CD4-positive, alpha-beta T cell treated with Interleukin-12 subunit alpha and Interleukin-12 subunit beta, for 1 hour (primary cell): Measurements from ENCODE around the gene TBC1D16.

Experiments
- DNase-seq: peaks from one replicate; pipeline ENCODE4 v3.0.0-alpha.2; 2020

TBC1D16 gene

DNA sequence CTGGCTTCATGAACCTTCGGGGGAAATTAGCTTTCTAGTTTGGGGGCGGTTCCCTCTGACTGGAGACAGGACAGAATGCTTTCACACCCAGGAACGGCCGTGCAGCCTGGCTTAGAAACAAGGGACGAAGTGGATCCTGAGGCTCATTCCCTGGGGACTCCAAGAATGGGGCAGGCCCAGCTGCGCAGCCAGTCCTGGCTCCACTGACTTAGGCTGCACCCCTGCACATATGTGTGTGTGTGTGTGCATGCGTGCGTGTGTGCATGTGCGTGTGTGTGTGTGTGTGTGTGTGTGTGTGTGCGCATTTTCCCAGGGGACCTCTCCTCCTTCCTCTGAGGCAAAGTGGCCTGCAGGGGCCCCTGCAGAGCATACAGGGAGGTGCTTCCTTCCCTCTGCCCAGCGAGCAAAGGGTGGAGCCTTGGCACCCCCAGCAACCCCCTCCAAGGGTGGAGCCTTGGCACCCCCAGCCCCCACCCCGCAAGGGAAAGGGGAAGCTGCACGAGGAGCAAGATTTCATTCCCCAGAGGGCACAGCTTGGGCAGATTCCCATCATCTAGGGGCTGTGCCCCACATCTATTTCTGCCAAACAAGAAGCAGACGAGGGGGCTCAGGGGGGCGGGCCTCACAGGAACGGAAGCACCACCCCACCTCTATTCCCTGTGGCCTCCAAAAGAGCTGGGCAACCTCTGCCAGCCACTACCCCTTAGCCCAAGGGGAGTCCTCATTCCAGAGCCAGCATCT is 98.9 kb downstream of the TBC1D16 start:
- DNase-seq: no peak

DNA sequence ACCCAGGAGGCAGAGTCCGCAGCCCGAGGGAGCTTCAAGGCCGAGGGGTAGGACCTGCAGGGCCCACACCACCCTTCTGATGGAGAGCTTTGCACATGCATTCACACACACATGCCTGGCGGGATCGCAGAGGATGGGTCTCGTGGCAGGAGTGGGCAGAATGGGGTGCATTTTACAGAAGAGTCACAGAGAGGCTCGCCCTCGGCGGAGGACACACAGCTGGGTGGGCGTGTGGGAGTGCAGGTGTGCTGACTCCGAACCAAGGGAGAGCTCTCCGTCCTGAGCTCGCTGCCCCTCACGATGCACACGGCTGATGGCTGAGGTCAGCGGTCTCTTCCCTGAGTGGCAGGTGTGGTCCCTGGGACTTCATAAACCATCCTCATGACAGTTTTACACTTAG is 99.6 kb downstream of the TBC1D16 start:
- DNase-seq: no peak

DNA sequence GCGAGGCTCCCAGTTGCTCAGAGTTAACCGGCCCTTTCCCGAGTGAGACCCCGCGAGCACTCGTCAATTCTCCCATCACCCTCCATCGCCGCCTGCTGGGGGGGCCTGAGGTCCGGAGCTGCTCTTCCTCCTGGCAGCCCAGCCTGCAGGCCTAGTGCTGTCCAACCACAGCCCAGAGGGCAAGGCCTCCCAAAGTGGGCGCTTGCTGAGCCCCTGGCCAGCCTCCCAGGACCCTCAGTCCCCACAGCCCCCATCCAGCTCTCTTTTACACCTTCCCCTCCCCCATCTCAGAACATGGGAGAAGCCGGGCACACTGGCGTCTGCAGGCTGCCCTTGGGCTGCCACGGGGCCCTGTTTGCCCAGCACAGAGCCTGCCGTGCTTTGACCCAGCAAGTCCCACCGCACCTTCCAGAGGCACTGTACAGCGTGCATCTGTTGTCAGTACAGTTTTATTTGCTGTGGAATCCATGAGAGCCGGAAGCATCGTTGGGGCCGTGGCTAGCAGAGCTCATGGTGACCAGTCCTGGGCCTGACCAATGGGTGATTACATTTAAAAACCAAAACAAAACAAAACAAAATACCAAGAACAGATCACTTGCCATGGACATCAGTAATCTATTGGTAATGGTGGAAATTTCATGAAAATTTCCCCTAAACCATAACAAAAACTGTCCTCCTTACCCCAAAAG is 100.3 kb downstream of the TBC1D16 start:
- no peak for DNase-seq

DNA sequence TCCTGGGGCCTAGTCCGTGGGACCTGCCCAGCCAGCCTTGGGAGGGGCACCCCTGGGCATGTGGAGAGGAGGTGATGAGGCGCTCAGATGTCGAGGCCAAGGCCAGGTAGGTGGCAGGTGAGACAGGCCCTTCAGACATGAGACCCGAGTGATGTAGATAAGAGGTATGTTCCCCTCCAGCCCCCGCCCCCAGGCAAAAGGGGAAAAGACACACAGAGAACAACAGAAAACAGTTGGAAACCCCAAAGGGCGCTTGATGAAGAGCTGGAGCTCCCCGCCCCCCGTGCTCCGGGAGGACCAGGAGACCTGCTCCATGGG is 101.1 kb downstream of the TBC1D16 start:
- no peak for DNase-seq

DNA sequence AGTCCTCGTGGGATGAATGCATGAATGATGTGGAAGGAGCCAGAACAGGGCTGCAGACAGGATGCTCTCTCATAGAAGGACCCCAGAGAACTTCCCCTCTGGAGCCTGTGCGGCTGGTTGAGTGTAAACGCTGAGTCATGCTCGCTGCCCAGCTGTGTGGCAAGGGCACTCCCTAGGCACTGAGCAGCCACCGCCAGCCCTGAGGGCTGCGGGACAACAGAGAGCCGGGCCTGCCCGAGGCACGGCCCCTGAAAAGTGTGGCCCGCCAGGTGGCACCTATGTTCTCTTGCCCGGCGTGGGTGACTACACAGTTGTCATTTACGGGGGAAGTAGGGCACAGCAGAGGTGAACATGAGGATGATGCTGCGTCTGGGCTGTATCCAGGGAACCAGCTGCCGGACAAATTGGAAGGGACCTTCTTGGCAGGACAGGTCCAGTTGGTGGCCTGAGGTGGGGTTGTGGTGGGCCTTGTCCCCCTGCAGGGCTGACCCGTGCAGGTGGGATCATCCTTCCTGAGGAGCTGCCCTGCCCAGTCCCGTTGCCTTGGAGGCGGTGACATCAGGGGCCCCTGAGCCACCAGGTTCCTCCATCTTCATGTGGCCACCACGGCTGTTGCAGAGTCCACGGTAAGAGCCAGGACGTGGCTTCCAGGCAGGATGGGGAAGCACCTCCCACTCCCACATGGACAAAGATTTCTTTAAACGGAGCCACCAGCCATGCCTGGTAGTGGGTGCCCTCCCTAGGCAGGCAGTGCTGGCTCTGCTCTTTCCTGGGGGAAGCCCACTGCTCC is 101.6 kb downstream of the TBC1D16 start:
- DNase-seq: no peak

DNA sequence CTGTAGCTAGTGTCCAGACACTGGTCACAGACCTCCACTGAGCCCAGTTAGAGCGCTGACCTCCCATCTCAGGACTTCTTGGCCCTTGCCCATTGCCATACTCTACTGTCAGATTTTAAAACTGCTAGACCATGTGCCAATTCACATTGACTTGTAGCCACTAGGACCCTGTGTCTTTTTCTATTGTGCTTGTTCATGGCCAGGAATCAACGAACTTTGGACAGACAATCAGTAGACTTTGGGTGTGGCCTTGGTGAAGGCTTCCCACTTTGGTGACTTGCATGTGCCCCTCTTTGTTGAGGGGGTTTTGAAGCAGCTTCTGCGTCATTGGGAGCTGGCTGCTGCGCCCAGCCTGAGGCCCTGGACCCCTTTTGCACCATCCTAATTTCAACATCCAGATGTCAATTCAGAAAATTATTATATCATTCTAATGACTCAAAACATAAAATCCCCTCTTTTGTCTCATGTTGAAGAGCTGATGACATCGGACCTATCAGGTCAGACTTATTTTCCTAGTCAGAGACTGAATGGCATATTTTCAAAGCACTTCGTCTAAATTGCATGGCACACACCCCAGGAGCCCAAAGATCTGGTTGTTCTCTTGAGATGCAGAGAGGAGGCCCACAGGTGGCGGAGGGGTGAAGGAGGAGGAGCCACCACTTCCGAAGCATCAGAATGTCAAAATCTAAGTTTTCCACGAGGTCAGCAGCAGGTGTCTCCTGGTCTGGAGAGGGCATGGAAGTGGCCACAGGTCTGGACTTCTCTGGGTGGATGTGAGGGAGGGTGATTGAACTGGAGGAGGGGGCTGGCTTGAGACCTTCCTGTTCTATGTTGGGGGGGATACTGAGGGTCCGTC is 103.0 kb downstream of the TBC1D16 start:
- DNase-seq: no peak

DNA sequence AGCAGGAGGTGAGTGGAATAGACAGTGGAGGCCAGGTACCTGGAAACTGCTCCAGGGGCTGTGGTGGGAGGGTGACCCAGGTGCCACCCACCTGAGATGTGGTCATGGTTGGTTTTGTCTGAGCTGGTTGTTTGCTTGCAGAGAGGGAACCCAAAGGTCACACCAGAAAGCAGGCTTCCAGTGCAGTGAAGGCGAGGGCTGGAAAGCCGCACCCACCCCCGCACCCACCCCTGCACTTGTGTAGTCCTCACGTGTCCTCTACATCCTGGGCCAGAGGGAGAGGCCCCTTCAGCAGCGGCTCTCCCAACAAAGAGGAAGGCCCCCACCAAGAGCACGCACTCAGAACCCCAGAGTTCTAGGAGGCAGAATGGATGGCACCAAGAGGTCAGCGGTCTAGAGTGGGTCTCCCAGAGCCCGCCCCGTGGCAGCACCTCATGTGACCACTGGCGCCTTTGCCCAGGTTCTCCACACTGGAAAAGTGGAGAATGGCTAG is 103.8 kb downstream of the TBC1D16 start:
- no peak for DNase-seq

DNA sequence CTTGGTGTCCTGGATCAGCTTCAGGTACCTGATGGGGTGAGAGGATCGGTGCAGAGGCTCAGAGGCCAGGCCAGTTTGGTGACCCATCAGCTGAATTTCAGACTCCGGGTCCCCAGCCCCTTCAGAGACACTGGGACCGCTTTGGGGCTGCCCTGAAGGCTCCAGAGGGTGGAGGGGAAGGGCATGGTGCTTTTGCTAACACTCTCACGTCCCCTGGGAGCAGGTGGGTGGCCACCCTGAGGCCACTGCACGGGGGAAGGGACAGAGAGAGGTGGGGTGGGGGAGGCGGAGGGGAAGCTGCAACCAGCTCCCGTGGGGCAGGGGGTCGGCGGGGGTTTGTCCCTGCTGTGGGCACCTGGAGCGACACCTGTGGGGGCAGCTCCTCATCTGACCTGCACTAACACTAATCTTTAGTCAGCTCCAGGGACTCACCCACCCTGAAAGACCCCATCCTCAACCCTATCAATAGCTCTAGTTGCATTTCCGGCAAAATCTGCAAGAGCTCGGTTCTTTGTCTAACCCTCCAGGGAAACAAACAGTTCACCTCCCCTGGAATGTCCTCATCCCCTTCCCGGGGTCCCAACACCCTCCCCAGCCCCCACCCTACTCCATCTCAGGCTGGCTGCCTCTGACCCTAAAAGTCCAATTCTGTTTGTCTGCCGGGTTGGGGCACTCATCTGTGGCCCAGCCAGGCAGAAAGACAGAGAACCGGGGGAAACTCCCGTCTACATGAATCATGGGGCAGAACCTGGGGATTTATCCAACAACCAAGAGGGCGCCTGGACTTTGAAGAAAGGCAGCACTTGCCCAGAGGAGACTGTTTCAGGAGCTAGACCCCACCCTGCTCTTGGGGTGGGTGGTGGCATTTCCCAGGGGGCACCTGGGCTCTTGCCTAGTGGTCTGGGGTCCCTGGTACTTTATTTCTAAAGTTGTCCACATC is 104.5 kb downstream of the TBC1D16 start:
- no peak for DNase-seq

DNA sequence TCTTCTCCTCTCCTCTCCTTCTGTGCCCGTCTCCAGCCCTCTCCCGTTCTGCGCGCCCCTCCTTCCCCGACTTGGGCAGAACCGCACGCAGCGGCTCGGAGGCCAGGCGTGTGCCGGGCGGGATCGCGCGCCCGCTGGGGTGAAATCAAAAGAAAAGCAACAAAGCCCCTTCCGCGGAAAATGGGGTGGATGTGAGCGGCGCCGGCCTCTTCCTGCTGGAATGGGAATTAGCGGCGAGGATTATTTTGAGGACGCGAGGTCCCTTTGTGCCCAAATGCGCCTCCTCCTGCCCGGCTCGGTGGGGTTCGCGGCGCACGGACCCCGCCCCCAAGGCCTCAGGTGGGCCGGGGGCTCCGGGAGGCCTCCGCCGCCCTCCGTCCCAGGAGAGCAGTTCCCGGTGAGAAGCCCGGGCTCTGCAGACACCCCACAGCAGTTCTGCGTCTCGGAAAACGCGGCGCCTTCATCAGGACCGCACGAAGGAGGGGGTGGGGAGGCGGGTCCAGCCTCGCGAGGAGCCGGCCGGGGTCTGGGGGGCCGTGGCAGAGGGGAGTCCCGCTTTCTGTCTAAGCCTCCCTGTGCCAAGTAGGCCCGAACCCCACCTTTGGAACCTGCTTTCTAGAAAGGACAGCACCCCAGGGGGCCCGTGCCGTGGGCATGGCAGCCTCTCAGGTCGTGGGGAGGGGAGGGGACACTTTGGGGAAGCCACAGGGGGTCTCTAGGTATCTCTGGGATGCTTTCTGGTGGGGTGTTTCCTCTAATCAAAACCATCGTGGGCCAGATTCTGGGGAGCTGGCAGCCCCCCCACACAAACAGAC is 105.4 kb downstream of the TBC1D16 start:
- DNase-seq: no peak

DNA sequence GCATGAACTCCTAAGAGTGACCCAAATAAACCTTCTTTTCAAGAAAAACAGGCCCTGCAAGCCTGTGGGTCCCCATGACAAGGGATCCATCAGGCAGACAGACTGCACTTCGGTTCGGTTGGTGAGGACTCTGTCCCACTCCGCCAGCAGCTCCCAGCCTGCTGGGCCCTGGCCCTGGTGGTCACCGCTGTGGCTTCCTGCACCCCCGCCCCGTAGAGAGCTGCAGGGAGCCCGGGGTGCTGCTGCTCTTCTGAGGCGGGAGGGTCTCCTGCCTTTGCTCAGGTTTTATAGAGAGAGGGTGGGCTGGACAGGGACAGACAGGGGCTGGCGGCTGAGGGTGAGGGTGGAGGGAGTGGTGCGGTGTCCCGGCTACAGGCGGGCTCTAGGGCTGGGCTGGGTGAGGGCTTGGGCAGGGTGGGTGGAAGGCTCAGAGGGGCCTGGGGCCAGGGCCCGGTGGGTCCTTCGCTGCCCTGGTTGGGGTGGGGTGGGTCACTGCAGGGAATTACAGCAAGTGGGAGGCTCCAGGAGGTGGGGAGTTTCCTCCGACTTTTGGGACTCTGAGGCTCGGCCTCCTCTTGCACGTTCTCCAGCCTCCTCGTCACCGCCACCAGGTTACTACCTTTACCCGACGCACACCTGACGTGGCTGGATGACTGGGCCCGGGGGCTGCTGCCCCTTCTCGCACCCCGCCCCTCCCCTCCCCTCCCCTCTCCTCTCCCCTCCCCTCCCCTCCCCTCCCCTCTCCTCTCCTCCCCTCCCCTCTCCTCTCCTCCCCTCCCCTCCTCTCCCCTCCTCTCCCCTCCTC is 106.2 kb downstream of the TBC1D16 start:
- no peak for DNase-seq

DNA sequence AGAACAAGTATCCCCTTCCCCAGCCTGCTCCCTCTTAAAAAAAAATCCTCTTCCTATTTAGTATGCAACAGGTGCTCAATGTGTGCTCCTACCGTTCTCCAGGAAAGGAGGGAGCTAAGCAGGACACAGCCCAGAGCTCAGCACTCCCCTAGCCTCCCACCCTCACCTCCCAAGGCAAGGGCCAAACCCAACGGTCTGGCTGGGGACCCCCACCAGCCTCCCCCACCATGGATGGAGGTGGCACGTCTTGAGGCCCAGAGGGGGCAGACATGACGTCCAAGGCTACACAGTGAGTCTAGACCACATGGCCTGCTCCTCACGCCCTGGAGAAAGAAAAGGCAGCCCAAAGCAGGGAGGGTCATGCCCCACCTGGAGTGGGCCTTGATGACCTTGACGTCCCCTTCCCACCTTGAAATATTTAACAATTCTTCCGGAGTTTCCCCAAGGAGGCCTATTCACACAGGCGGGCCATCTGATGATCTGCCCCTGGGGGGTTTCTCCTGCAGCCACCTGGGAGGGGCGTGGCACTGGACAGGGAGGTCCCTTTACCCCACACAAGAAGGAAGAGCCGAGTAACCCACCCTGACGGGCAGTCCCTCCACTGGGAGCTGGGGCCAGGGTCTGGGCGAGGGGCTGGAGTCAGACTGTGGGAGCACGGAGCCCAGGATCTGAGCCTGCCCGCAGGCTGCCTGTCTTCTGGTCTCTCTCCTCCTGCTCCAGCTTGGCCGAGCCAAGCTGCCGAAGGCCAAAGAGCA is 107.0 kb downstream of the TBC1D16 start:
- DNase-seq: no peak

DNA sequence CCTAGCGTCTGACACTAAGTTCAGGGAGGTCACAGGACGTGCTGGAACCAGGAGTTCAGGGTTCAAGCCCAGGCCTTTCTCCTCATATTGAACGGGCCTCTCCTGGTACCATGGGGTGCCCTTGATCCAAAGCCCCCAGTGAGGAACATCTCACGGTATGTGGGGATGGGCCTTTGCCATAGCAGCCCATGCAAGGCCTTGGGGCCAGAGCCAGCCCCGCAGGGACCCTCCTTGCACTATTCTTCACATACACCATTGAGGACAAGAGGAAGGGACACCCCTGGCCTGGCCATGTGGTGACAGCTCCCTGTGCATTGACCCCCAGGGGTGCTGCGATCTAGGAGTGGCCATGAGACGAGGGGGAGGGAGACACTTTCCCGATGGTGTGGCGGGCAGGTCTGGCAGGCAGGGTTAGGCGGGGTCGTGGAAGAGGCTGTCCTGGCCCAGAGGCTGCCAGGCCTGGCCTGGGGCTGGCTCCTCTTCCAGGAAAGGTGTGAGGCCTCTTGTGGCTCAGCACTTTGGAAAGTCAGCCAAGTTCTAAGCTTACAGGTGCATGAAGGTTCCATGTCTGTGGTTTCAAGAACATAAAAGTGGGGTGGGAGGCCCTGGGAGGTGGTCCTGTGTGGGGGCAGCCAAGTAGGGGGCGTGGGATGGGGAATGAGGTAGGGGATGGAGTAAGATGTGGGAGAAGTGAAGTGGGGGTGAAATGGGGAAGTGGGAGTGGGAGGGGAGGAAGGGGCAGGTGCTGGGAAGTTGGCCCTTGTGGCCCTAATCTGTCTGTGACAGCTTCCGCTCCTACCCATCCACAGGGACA is 107.8 kb downstream of the TBC1D16 start:
- no peak for DNase-seq

DNA sequence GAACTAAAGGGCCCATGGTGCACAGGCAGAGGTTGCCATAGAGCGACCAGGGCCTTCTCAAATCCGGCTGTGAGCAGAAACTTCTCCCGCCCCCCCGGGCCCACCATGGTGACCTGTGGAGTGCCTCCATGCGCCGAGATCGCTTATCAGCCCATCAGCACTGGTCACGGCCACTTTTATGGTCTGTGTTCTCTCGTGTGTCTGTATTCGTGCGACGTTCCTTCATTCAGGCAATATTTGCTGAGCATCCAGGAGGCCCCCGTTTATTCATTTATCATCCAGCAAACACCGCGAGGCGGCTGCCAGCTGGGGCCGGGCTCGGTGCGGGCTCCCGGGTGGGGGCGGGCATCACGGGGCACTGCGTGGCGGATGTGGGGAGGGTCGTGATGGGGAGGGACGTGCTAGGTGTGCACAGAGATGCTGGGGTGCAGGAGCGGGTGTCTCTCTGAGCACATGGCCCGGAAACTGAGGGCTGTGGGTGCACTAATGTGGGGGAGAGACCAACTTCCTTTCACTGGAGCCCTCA is 108.5 kb downstream of the TBC1D16 start:
- DNase-seq: no peak

DNA sequence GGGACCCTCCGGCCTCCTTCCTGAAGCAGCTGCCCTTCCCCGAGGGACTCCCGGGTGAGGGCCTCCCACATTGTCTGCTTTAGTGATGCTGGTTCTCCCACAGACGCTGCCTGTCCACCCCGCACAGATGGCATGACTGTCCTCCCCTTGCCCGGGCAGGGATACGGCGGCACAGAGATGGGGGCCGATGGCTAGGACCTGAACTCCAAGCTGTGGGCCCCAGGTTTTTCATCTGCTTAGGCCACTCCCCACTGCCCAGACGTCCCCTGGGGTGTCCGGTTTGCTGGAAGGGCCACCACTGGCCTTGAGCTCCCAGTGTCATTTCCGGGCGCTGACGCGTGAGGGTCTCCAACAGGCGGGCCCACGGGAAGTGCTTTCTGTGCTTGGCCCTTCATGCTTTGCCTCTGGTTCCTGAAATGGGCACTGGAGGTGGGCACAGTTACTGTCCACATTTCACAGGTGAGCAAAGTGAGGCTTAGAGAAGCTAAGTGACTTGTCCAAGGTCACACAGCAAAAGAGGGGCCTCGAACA is 109.0 kb downstream of the TBC1D16 start:
- DNase-seq: no peak

DNA sequence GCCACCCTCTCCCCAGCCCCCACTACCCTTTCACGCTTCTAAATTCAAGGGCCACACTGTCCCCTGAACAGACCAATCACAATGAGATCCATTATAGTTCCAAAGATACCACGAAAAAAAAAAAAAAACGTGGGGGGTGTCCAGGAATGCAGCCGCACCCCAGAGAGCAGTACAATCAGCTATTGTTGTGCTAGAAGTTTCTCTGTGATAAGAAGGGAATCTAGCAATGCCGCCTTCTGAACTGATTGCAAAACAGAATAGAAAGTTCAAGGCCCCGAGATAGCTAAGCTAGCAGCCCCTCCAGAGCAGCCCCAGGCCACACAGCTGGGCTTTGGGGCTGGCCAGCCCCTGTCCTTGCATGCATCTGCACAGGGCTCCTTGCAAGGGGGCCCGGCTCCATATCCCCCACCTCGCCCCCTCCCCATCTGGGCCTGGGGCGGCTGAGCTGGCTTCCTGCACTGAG is 109.5 kb downstream of the TBC1D16 start:
- DNase-seq: no peak

DNA sequence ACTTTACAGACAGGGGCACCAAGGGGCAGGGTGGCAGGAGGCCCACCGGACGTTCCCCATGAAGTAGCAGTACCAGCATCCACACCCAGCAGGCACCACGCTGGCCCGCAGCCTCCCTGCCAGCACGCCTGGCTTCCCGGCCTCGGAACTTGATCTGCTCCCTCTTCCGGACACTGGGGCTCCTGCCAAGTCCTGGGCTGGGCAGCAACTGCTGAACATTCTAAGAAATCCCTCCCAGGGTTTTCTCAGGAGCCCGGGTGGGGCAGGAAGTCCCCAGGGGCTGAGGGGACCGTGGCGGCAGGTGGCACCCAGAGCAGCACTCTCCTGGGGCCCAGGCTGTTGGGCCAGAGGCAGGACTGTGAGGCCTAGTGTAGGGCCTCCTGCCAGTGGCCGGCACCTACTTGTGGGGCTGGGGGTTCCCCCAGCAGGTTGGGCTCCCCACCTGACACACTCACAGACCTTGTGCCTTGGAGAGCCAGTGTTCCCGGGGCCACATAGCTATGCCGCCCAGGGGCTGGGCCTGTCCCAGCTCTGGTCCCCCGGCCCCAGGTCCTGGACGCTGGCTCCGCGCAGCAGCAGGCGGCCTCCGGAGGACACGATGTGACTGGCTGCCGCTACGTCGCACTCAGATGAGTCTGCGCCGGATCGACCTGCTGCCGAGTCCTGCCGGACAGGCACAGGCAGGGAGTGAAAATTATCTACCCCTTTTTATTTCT is 110.3 kb downstream of the TBC1D16 start:
- DNase-seq: no peak

DNA sequence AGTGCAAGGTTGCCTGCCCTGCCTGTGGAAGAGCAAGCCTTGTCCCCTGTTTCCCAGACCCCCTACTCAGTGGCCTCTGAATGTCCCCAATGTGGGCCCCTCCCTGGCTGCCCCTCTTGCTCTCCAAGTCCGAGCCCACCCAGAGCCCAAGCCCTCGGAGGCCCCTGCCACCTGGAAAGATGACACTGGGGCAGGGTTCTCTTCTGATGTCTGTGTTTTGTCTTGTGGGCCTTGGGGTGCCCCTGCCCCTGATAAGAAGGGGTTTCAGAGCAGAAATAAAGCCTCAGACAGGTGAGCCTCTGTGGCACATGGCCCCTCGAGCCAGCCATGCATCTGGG is 111.1 kb downstream of the TBC1D16 start:
- DNase-seq: no peak
